Activated naive CD4-positive, alpha-beta T cell treated with anti-CD3 and anti-CD28 coated beads, Interleukin-2, amount 50 U/mL, for 72 hours (primary cell): ENCODE data around the gene CIT. TPM values are rescaled to one million over a fixed set of nuclear protein-coding genes. Genes with fewer than 3 reads are reported as not detected.

Source experiments
- ATAC-seq, 2 donors: fragments of 150-1000 bp; cut with Tn5 transposase; 2 replicates each; pipeline ENCODE4 v1.10.0; 2021; ENCODE audit warnings: mild to moderate bottlenecking in 2 of 2, moderate library complexity in 2 of 2
- DNase-seq, 2 donors: peaks; one replicate each; pipeline ENCODE4 v3.0.0; 2021 to 2022; ENCODE audit warnings: low spot score in 2 of 2
- H3K27ac Mint-ChIP-seq, 2 donors: one replicate each; pipeline ENCODE4 v1.8.0; 2022; ENCODE audit warnings: mild to moderate bottlenecking in 2 of 2, mixed read lengths in 2 of 2
- H3K36me3 Mint-ChIP-seq, 2 donors: one replicate each; pipeline ENCODE4 v1.8.0; 2022; ENCODE audit warnings: mixed read lengths in 2 of 2
- H3K9me3 Mint-ChIP-seq, 2 donors: one replicate each; pipeline ENCODE4 v1.8.0; 2022; ENCODE audit warnings: mixed read lengths in 2 of 2
- total RNA-seq, 2 donors: library from RNA; stranded (reverse); gene quantifications; one replicate each; pipeline ENCODE4 v1.2.3, GENCODE V29; 2022

Gene CIT
- total RNA-seq, 2 donors from 2014 or later, result 83.4 to 147 TPM

- H3K27ac Mint-ChIP-seq, result peak overlapping the region in 1 of 2 donors; percentile 50
- ATAC-seq, result no peak
- DNase-seq, result no peak
- peaks cover 7 to 51% of the 10 kb centered on the region in 2 donors for H3K36me3 Mint-ChIP-seq
- H3K9me3 Mint-ChIP-seq, result no peaks in the 10 kb centered on the region
These were observed 48.8 kb downstream of the CIT start for GRCh38 chr12:119828300-119828699.

GRCh38 chr12:119827760-119828159 lies 49.4 kb downstream of the CIT start:
- H3K36me3 Mint-ChIP-seq, result peaks cover 6 to 47% of the 10 kb centered on the region in 2 donors
- H3K27ac Mint-ChIP-seq, result no peak overlapping the region
- DNase-seq, result no peak
- no peaks in the 10 kb centered on the region for H3K9me3 Mint-ChIP-seq
- no peak for ATAC-seq

- no peak for ATAC-seq
- H3K9me3 Mint-ChIP-seq, result no peaks in the 10 kb centered on the region
- DNase-seq, result no peak
- peaks cover 4 to 49% of the 10 kb centered on the region in 2 donors for H3K36me3 Mint-ChIP-seq
- no peak overlapping the region for H3K27ac Mint-ChIP-seq
These were observed 50.3 kb downstream of the CIT start for GRCh38 chr12:119826661-119827445.

GRCh38 chr12:119825262-119825661 lies 51.9 kb downstream of the CIT start:
- peak overlapping the region in 1 of 2 donors; percentile 47 for H3K27ac Mint-ChIP-seq
- H3K36me3 Mint-ChIP-seq, result peaks cover 4 to 49% of the 10 kb centered on the region in 2 donors
- ATAC-seq (no peak), DNase-seq (no peak)
- no peaks in the 10 kb centered on the region for H3K9me3 Mint-ChIP-seq

GRCh38 chr12:119822046-119822445 lies 55.1 kb downstream of the CIT start:
- DNase-seq (no peak), ATAC-seq (no peak)
- H3K27ac Mint-ChIP-seq, result no peak overlapping the region
- no peaks in the 10 kb centered on the region for H3K9me3 Mint-ChIP-seq
- peaks cover 4 to 29% of the 10 kb centered on the region in 2 donors for H3K36me3 Mint-ChIP-seq

- ATAC-seq, result no peak
- no peak overlapping the region for H3K27ac Mint-ChIP-seq
These were observed 57.8 kb downstream of the CIT start for GRCh38 chr12:119819322-119819721.

GRCh38 chr12:119817546-119818343 lies 59.4 kb downstream of the CIT start:
- ATAC-seq (no peak), DNase-seq (no peak)
- Mint-ChIP-seq H3K27ac (no peak overlapping the region), H3K36me3 (peaks cover 0 to 25% of the 10 kb centered on the region in 2 donors), H3K9me3 (no peaks in the 10 kb centered on the region)

More at GRCh38 chr12:119819322-119819721, 57.8 kb downstream of the CIT start:
- DNase-seq, result no peak
- no peaks in the 10 kb centered on the region for H3K9me3 Mint-ChIP-seq
- H3K36me3 Mint-ChIP-seq, result peaks cover 4 to 16% of the 10 kb centered on the region in 2 donors

GRCh38 chr12:119809023-119809422 lies 68.1 kb downstream of the CIT start:
- H3K36me3 Mint-ChIP-seq, result peaks cover 0 to 18% of the 10 kb centered on the region in 2 donors
- H3K27ac Mint-ChIP-seq, result no peak overlapping the region
- DNase-seq (no peak), ATAC-seq (peak; percentile 50 to 61)
- no peaks in the 10 kb centered on the region for H3K9me3 Mint-ChIP-seq

GRCh38 chr12:119808441-119808840 lies 68.7 kb downstream of the CIT start:
- ATAC-seq (no peak), DNase-seq (no peak)
- Mint-ChIP-seq H3K27ac (no peak overlapping the region), H3K36me3 (peaks cover 0 to 16% of the 10 kb centered on the region in 2 donors), H3K9me3 (no peaks in the 10 kb centered on the region)

- DNase-seq (no peak), ATAC-seq (no peak)
- Mint-ChIP-seq H3K36me3 (peaks cover 0 to 9% of the 10 kb centered on the region in 2 donors), H3K9me3 (no peaks in the 10 kb centered on the region), H3K27ac (no peak overlapping the region)
These were observed 69.7 kb downstream of the CIT start for GRCh38 chr12:119807380-119807779.

- ATAC-seq (no peak), DNase-seq (no peak)
- H3K36me3 Mint-ChIP-seq, result peaks cover 0 to 9% of the 10 kb centered on the region in 2 donors
- H3K27ac Mint-ChIP-seq, result no peak overlapping the region
- no peaks in the 10 kb centered on the region for H3K9me3 Mint-ChIP-seq
These were observed 73.0 kb downstream of the CIT start for GRCh38 chr12:119804011-119804641.

- ATAC-seq (no peak), DNase-seq (no peak)
- peaks cover 0 to 9% of the 10 kb centered on the region in 2 donors for H3K36me3 Mint-ChIP-seq
- H3K9me3 Mint-ChIP-seq, result no peaks in the 10 kb centered on the region
- no peak overlapping the region for H3K27ac Mint-ChIP-seq
These were observed 73.7 kb downstream of the CIT start for GRCh38 chr12:119803381-119803791.

- H3K36me3 Mint-ChIP-seq, result peaks cover 0 to 9% of the 10 kb centered on the region in 2 donors
- ATAC-seq (no peak), DNase-seq (no peak)
- H3K9me3 Mint-ChIP-seq, result no peaks in the 10 kb centered on the region
- H3K27ac Mint-ChIP-seq, result no peak overlapping the region
These were observed 74.6 kb downstream of the CIT start for GRCh38 chr12:119802472-119802871.

- ATAC-seq, result no peak
- Mint-ChIP-seq H3K36me3 (no peaks in the 10 kb centered on the region), H3K27ac (no peak overlapping the region), H3K9me3 (no peaks in the 10 kb centered on the region)
- DNase-seq, result no peak
These were observed 80.0 kb downstream of the CIT start for GRCh38 chr12:119797090-119797489.

GRCh38 chr12:119796292-119796691 lies 80.8 kb downstream of the CIT start:
- no peak for ATAC-seq
- no peaks in the 10 kb centered on the region for H3K36me3 Mint-ChIP-seq
- no peak for DNase-seq
- H3K27ac Mint-ChIP-seq, result no peak overlapping the region
- H3K9me3 Mint-ChIP-seq, result no peaks in the 10 kb centered on the region

GRCh38 chr12:119791453-119791852 lies 85.7 kb downstream of the CIT start:
- Mint-ChIP-seq H3K36me3 (peaks cover 0 to 4% of the 10 kb centered on the region in 2 donors), H3K9me3 (no peaks in the 10 kb centered on the region), H3K27ac (no peak overlapping the region)
- DNase-seq (no peak), ATAC-seq (no peak)

- ATAC-seq (no peak), DNase-seq (no peak)
- Mint-ChIP-seq H3K9me3 (no peaks in the 10 kb centered on the region), H3K27ac (no peak overlapping the region), H3K36me3 (peaks cover 6 to 27% of the 10 kb centered on the region in 2 donors)
These were observed 88.3 kb downstream of the CIT start for GRCh38 chr12:119788786-119789185.
